ENCODE measurements around the gene NKD1.
"Not testable (repeated sequence)": the region's sequence is repeated elsewhere in the genome, so short reads cannot be mapped to it uniquely, and the experiment has no call there.

GRCh38 chr16:50503868-50504531 is 44.2 kb upstream of the NKD1 start:
- TF ChIP-seq POLR2A, CTCF (IDR thresholded peaks at IDR 0.05): not testable (repeated sequence)

Data from vagina (tissue), 2 donors.